Tibial nerve (tissue), 4 donors: ENCODE measurements around the gene RCAN2. TPM values are rescaled to one million over a fixed set of nuclear protein-coding genes. Genes with fewer than 3 reads are reported as not detected.

Experiments used
- DNase-seq, 2 donors: peaks; one replicate each; pipeline ENCODE4 v3.0.0-alpha.2; 2019; ENCODE audit warnings: low spot score in 2 of 2
- H3K27ac ChIP-seq, 4 donors: fragments of 200-600 bp; sonication (generic) in 3 of 4; one replicate each; pipeline ENCODE4 v1.5.1; 2017 to 2019; ENCODE audit warnings: mild to moderate bottlenecking in 1 of 4
- H3K27me3 ChIP-seq, 2 donors: fragments of 200-600 bp; sonication (generic) in 1 of 2; one replicate each; pipeline versions ENCODE4 v1.5.1 to v1.6.0; 2017 to 2019
- H3K36me3 ChIP-seq, 3 donors: fragments of 200-600 bp; sonication (generic); one replicate each; pipeline ENCODE4 v1.5.1; 2018 to 2019
- H3K4me1 ChIP-seq, 4 donors: fragments of 200-600 bp; sonication (generic) in 3 of 4; one replicate each; pipeline ENCODE4 v1.5.1; 2017 to 2019
- H3K4me3 ChIP-seq, 4 donors: fragments of 200-600 bp; sonication (generic) in 3 of 4; one replicate each; pipeline ENCODE4 v1.5.1; 2017 to 2019; ENCODE audit warnings: mild to moderate bottlenecking in 1 of 4, moderate library complexity in 1 of 4
- H3K9me3 ChIP-seq, 4 donors: fragments of 200-600 bp; sonication (generic) in 3 of 4; one replicate each; pipeline ENCODE4 v1.5.1; 2017 to 2019
- CTCF ChIP-seq, 5 experiments: fragments of 200-600 bp in 3 of 5; fragments of 450-650 bp in 2 of 5; sonication (generic) in 3 of 5; IDR thresholded peaks; one replicate each; pipeline ENCODE4 v1.5.1; 2016 to 2019; ENCODE audit warnings: antibody characterized with exemption in 5 of 5, mild to moderate bottlenecking in 3 of 5, moderate library complexity in 2 of 5
- EP300 ChIP-seq, 2 donors: sonication (generic); formaldehyde crosslinking; IDR thresholded peaks; one replicate each; pipeline ENCODE4 v1.6.1; 2017; ENCODE audit warnings: antibody characterized with exemption in 2 of 2, mild to moderate bottlenecking in 1 of 2
- POLR2A ChIP-seq, 2 donors: fragments of 450-650 bp; IDR thresholded peaks; one replicate each; pipeline ENCODE4 v1.6.1; 2017; ENCODE audit warnings: antibody characterized with exemption in 2 of 2, mild to moderate bottlenecking in 2 of 2, moderate library complexity in 2 of 2
- WGBS, 2 donors: methylation state at CpG; one replicate each; pipeline ENCODE4 v1.1.5; 2018; 5-methylcytosine and 5-hydroxymethylcytosine counted together
- total RNA-seq, 4 donors: library from RNA; depleted of rRNA; stranded (reverse); fragments of >200 nt; gene quantifications; one replicate each; pipeline ENCODE4 v1.1.0, GENCODE V29; 2016

The RCAN2 gene
- total RNA-seq, 4 donors from 2014 or later = 6.6 to 19.4 (median 15.0) TPM

GRCh38 chr6:46211917-46212316 is 279.3 kb downstream of the RCAN2 start:
- Histone ChIP-seq H3K9me3 (no peaks in the 10 kb centered on the region), H3K4me3 (no peak overlapping the region), H3K27ac (no peak overlapping the region), H3K4me1 (peaks cover 0 to 1% (median 0%) of the 10 kb centered on the region in 4 donors), H3K36me3 (no peaks in the 10 kb centered on the region), H3K27me3 (no peaks in the 10 kb centered on the region)
- no peak for TF ChIP-seq POLR2A (IDR thresholded peaks at IDR 0.05)
- TF ChIP-seq CTCF (IDR thresholded peaks at IDR 0.05) = no peak
- TF ChIP-seq EP300 (IDR thresholded peaks at IDR 0.05) = no peak
- DNase-seq = no peak
- 92 to 100% methylated on average over 1 of the region's 1 CpG for WGBS, 2 donors

- no peak overlapping the region for H3K27ac ChIP-seq
- DNase-seq = no peak
- no peaks in the 10 kb centered on the region for H3K4me1 ChIP-seq
- no peaks in the 10 kb centered on the region for H3K36me3 ChIP-seq
- no peaks in the 10 kb centered on the region for H3K27me3 ChIP-seq
- no peak overlapping the region for H3K4me3 ChIP-seq
- no peaks in the 10 kb centered on the region for H3K9me3 ChIP-seq
- WGBS, 2 donors = 92 to 93% methylated on average over 5 of the region's 5 CpGs
- no peak for TF ChIP-seq POLR2A (IDR thresholded peaks at IDR 0.05)
- TF ChIP-seq CTCF (IDR thresholded peaks at IDR 0.05) = no peak
- TF ChIP-seq EP300 (IDR thresholded peaks at IDR 0.05) = no peak
These were observed 281.0 kb downstream of the RCAN2 start for GRCh38 chr6:46210294-46210693.

DNA sequence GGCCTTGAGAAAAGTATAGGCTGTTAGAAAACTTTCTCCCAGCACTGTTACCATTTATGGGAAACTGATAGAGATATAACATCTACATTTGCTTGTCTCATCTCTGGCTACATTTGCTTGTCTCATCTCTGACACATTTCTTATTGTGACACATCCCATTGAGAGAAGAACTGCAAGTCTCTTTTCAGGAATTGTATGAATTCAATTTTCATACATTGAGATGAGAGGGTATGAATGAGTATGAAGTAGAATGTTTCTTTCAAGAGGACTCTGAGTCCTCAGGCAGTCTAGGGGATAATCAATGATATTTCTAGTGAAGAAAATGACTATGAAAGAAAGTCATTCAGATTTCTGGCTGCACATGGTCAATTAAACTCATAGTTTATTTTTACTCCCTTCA is 282.9 kb downstream of the RCAN2 start:
- Histone ChIP-seq H3K27ac (no peak overlapping the region), H3K36me3 (no peaks in the 10 kb centered on the region), H3K27me3 (no peaks in the 10 kb centered on the region), H3K4me1 (no peaks in the 10 kb centered on the region), H3K4me3 (no peak overlapping the region), H3K9me3 (no peaks in the 10 kb centered on the region)
- no peak for DNase-seq
- TF ChIP-seq POLR2A (IDR thresholded peaks at IDR 0.05) (no peak), CTCF (IDR thresholded peaks at IDR 0.05) (no peak), EP300 (IDR thresholded peaks at IDR 0.05) (no peak)

DNA sequence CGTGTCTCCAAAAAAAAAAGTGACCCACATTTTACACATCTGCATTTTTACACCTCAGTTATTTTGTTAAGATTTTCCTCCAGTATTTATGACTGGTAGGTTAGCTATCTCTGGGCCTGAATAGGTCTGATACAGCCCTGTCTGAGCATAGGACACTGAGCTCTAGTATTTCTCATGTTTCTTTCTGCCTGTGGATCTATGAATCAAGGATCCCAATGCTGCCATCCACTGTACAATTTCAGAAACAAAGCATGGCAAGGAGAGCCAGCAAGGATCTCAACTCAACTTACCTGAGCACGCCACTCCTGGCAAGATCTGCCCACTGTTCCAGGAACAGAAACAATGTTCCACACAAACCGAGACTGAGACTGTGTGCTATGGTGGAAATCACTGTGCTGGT is 284.1 kb downstream of the RCAN2 start:
- no peaks in the 10 kb centered on the region for H3K4me1 ChIP-seq
- no peak for DNase-seq
- no peaks in the 10 kb centered on the region for H3K27me3 ChIP-seq
- no peak overlapping the region for H3K4me3 ChIP-seq
- no peak overlapping the region for H3K27ac ChIP-seq
- 83 to 90% methylated on average over 3 of the region's 3 CpGs for WGBS, 2 donors
- no peaks in the 10 kb centered on the region for H3K9me3 ChIP-seq
- H3K36me3 ChIP-seq = no peaks in the 10 kb centered on the region
- no peak for TF ChIP-seq CTCF (IDR thresholded peaks at IDR 0.05)
- TF ChIP-seq EP300 (IDR thresholded peaks at IDR 0.05) = no peak
- no peak for TF ChIP-seq POLR2A (IDR thresholded peaks at IDR 0.05)

DNA sequence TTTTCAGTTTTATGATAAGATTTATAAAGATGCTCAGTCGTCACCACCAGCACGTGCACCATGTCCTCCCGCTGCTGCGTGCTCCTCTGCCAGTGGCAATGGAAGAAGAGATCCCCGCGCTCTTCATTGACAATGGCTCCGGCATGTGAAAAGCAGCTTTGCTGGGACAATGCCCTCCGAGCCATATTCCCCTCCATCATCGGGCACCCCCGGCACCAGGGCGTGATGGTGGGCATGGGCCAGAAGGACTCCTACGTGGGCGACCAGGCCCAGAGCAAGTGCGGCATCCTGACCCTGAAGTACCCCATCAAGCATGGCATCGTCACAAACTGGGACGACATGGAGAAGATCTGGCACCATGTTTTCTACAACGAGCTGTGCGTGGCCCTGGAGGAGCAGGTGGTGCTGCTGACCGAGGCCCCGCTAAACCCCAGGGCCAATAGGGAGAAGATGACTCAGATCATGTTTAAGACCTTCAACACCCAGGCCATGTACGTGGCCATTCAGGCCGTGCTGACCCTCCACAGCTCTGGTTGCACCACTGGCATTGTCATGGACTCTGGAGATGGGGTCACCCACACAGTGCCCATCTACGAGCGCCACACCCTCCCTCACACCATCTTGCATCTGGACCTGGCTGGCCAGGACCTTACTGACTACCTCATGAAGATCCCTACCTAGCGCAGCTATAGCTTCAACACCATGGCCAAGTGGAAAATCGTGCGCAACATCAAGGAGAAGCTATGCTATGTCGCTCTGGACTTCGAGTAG is 286.2 kb downstream of the RCAN2 start:
- H3K27ac ChIP-seq = no peak overlapping the region
- DNase-seq = no peak
- H3K9me3 ChIP-seq = no peaks in the 10 kb centered on the region
- H3K4me3 ChIP-seq = no peak overlapping the region
- TF ChIP-seq POLR2A (IDR thresholded peaks at IDR 0.05) = no peak
- no peak for TF ChIP-seq CTCF (IDR thresholded peaks at IDR 0.05)
- no peak for TF ChIP-seq EP300 (IDR thresholded peaks at IDR 0.05)
- H3K4me1 ChIP-seq = no peaks in the 10 kb centered on the region
- no peaks in the 10 kb centered on the region for H3K27me3 ChIP-seq
- WGBS, 2 donors = 95 to 96% methylated on average over 27 to 29 of the region's 29 CpGs
- H3K36me3 ChIP-seq = no peaks in the 10 kb centered on the region
